Subcutaneous adipose tissue (tissue), 4 donors: ENCODE results near the gene MGAT4A. TPM values are rescaled to one million over a fixed set of nuclear protein-coding genes. Genes with fewer than 3 reads are reported as not detected.

Source experiments
- CTCF ChIP-seq: fragments of 450-650 bp; IDR thresholded peaks from one replicate; pipeline ENCODE4 v1.5.1; 2016; ENCODE audit warnings: low read depth, mild to moderate bottlenecking, control low read depth, antibody characterized with exemption, moderate library complexity
- total RNA-seq, 4 donors: library from RNA; depleted of rRNA; stranded (reverse); fragments of >200 nt; gene quantifications; one replicate each; pipeline ENCODE4 v1.1.0, GENCODE V29; 2016

MGAT4A gene
- total RNA-seq, 4 donors from 2014 or later: 23.0 to 30.8 (median 27.5) TPM

- no peak for TF ChIP-seq CTCF
Measured at GRCh38 chr2:98663511-98664090, 67.3 kb downstream of the MGAT4A start.

- no peak for TF ChIP-seq CTCF
Measured at GRCh38 chr2:98658816-98659490, 72.0 kb downstream of the MGAT4A start.

GRCh38 chr2:98656800-98657199 lies 74.1 kb downstream of the MGAT4A start:
- no peak for TF ChIP-seq CTCF

GRCh38 chr2:98654699-98655495 lies 76.0 kb downstream of the MGAT4A start:
- TF ChIP-seq CTCF: no peak

- no peak for TF ChIP-seq CTCF
Measured at GRCh38 chr2:98650998-98651397, 79.9 kb downstream of the MGAT4A start.

GRCh38 chr2:98649992-98650375 lies 80.9 kb downstream of the MGAT4A start:
- no peak for TF ChIP-seq CTCF

GRCh38 chr2:98649135-98649991 lies 81.6 kb downstream of the MGAT4A start:
- TF ChIP-seq CTCF: no peak
